NCI-H1436 treated with DMSO at 0.1 percent for 48 hours (cell line): ENCODE results near the gene ASCC2.

ENCODE experiments used
- DNase-seq: peaks from one replicate; lab custom pipeline; 2025; lab: John Stamatoyannopoulos, UW

Gene ASCC2

DNA sequence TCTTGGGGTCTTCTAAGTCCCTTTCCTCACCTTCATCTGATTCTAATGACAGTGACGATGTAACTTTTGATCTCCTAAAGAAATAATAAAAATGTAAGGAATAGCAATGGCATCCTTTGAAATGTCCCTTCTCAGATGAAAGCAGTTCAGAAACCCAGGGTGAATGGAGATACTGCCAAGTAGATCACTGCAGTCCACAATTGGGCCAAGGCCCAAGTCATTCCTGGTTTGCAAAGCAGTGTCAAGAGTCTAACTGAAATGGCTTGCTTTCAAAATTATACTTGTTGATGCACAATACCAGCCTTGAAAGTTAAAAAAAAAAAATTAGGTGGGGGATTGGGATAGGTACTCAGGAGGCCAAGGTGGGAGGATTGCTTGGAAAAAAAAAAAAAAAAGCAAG, 20.4 kb downstream of the ASCC2 start:
- DNase-seq = no peak

DNA sequence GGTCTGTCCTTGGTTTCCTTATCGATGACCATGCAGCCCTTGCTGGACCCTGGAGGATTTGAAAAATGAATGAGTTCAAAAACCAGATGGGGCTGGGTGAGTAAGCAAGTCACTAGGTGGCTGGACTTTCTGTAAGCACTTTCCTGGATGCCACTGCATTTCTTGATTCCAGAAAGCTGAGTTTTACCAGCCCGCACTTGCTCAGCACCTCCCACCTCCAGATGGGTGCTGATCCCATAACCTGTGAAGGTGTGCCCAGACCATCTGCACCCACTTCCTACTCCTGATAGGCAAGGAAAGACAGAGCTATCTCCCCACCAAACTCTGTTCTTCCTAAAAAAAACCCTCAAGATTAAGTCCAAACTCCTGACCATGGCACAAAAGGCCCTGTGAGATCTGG, 21.1 kb downstream of the ASCC2 start:
- no peak for DNase-seq

DNA sequence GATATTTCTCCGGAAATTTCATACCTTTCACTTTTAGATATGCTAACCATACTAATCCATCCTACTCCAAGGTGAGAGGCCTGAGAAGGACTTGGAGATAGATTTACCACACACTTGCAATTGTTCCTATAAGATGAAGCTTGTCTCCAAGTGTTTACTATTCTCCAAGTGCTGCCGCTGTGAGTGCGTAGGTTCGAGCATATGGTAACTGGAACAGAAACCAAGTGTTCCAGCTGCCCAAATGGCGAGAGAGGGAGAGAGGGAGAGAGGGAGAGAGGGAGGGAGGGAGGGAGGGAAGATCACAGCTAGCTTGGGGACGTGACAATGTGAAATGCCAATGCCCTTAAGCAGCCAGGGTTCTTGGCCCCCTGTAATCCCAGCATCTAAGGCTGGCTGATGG, 21.5 kb downstream of the ASCC2 start:
- DNase-seq = no peak

DNA sequence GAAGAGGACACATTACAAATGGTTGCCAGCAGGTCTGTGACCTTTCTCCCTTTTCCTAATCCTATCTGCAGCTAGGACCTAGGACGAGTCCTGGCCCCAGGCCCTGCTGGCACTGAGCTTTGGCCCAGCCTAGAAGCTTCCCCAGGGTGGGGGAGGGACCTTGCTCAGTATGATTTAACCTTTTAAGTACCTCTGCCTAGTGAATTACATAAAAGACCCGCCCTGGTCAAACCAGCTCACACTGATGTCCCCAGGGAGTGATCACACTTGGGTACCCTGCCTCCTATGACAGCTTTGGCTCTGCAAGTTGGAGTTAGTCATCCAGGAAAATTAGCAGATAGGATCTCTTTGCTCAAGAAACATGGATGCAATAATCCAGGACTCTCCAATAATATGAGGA, 21.9 kb downstream of the ASCC2 start:
- DNase-seq = no peak

DNA sequence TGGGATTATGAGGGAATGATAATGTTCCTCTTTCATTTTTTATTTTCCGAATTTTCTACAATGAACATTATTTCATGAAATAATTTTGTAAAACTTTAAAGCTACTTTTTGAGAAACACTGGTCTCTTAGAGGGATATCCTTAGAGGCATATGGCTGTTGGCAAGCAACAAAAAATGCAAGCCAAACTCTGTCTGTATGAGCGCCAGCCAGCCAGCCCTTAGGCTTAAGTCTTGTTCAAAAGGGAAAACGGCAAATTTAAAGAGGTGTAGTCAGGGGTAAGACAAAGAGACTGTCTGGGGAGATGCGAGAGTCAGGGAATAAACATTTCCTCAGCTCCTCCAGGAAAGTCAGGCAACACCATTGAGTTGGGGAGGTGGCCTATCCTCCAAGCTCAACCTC, 22.5 kb downstream of the ASCC2 start:
- no peak for DNase-seq

DNA sequence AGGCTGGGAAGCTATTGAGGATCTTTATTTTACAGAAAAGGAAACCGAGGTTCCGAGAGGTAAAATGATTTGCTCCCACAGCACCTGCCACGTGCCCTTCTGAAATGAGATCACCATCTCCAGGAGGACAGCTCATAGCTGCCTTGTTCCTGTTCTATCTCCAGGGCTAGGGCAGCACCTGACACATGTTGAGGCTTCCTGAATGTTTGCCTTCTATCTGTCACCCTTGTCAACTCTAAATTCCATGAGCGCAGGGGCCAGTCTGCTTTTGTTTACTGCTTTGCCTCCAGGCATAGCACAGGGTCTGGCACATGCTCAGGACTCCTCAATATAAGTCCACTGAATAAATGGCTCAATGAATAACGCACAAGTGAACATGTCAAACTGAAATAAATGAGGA, 24.1 kb downstream of the ASCC2 start:
- no peak for DNase-seq

DNA sequence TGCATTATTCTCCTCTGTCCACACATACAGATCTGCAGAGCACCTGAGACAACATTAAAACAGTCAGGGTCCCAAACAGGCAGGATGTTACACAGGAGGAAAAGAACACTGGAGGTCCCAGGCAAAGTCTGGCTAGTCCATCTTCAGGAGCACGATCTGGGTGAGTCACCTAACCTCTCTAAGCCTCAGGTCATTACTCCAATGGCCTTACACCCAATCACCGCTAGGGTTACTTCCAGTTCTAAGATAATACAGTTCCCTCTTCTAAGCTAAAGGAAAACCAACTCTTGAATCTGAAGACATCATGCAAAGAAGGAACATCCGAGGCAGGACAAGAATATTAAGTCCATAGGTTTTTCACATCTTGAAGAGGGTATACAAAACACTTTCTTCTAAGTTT, 24.5 kb downstream of the ASCC2 start:
- no peak for DNase-seq

DNA sequence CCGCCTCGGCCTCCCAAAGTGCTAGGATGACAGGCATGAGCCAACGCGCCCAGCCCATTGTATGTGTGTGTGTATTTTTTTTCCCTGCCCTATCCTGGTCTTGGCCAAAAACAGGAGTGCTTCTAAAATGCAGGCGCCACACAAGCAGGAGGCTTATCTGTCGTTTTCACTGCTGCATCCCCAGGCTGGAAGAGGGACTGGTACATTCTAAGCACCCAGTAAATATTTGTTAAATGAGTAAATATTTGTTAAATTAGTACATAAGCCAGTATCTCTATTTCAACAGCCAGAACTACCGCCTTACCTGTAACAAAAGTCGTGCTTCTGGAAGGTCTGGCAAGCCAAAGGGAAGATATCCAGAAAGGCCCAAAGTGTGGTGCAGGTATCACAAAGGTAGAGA, 24.9 kb downstream of the ASCC2 start:
- no peak for DNase-seq

DNA sequence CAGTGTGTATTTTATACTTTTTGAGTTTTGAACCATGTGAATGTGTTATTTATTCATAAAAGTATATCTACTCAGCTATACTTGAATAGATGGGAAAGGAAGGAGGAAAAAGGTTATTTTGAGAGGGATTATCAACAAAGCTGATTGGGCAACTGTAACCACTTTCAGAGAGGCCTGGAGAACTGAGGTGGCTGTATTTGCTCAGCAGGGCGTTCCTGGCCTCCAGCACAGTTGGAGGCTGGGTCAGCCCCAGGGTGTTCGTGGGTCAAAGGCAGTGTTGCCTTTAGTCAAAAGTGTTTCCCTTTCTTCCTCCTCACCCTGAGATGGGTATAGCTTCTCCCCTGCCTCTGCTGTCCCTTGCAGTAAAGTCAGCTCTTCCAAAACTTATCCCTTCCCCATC, 26.7 kb downstream of the ASCC2 start:
- DNase-seq = no peak

DNA sequence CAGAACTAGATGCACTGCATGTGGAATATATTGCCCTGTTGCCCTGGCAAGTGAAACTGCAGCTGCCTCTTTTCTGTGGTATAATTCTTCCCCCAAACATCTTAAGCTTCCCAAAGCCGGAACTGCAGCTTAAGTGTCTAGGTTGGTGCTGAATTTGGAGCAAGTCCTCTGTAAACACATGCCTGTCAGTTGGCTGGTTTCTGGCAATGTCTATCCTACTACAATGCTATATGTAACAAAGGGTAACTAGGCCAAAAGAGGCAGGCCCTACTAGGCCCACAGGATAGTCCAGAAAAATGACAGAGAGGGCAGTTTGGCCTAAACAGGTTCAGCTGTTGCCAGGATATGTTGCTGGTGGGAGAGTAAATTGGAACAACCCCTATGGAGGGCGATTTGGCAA, 27.9 kb downstream of the ASCC2 start:
- DNase-seq = no peak

DNA sequence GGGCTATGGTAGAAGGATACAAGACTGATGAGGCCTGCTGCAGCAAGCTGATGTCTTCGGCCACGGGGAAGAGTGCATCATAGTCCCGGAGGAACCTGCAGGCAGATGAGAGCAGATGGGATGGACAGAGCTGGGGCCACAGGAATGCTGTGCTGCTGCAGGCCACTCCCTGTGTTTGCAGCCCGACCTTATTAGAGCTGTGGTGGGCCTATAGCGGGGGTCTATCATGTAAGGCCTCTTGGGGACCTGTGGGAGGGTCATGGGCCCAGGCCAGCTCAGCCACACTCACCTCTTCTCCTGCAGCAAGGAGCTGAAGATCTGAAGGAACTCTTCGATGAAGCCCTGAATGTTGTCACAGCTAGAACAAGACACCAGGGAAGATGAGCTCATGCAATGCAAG, 31.9 kb downstream of the ASCC2 start:
- DNase-seq = no peak

DNA sequence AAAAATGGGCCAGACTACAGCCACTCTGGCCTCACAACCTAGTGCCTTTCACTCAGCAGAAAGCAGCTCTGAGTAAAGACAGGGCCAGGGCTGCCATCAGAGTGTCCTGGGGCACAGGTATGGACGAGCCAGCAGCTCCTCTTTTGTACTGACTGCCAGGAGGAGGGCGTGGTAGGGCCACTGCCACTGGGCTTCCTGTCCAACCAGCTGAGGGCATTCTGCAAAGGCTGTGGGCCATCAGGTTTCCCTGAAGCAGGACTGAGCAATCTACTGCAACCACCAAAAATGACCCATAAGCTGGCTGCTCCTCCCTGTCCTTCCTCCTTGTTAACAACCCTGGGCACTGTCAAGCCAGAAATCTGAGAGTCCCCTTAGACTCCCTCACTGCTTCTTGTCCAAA, 33.1 kb downstream of the ASCC2 start:
- no peak for DNase-seq

DNA sequence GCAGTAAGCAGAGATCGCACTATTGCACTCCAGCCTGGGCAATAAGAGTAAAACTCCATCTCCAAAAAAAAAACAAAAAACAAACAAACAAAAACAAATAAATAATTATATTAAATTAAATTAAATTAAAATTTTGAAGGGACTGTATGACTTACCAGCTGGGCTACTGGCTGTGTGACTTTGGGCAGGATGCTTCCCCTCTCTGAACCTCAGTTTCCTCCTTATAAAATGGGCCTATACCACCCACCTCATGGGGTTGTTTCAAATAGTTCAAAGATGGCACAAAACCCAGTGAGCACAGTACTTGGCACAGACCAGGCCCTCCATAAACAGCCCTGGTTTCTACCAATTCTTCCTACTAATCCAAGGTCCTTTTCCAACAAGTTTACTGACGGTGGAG, 34.9 kb downstream of the ASCC2 start:
- no peak for DNase-seq

DNA sequence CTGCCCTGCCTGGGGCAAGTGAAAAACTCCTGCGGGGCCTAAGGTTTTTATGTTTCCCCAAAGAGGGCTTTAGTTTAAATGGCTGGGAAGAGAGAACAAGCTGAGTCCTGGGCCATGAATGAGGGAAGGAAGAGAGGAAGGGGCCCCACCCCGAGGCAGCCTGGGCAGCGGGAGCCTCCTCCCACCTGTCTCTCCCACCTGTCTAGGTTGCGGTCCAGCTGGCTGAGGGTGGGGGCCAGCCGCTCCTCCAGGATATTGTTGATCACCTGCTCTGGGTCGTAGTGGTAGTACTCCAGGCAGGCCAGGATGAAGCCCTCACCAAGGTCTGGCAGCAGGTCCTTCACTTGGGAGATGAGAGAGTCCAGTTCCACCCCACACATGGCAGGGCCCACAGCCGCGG, 36.3 kb downstream of the ASCC2 start:
- no peak for DNase-seq

DNA sequence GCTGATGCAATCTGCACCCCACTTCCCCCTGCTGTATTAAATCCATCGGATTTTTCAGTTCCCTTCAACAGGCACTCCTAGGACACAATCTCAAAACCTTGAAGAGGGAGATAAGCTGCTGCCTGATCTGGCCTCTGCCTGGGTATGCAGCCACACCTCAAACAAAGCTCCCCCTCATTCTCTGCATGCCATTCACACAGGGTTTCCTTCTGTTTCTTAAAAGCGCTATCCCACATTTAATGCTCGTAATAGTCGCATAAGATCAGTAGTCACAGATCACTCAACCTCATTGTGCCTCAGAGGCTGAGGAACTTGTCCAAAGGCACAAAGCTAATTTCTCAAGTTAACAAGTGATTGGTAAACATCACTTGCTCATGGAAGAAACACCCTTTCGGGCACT, 36.9 kb downstream of the ASCC2 start:
- no peak for DNase-seq

DNA sequence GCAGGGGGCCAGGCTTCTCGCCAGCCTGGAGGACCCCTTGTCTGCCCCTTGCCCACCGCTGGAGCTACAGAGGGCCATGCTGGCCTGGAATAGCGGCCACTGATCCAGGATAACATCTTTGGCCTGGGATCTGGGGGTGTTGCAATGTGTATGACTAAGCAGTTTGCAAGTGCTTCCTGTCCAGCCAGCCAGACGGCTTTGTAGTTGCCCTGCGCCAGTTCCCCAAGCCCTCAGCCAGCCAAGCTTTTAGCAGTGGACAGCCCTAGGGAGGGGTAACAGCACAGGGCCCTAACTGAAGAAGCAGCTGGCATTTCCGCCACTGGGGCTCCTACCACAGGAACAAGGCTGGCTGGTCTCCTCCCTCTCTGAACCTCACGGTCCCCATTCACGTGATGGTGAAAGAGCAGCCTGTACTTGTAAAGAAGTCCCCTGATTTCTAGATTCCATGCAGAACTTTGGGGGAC, 38.8 kb downstream of the ASCC2 start:
- no peak for DNase-seq

DNA sequence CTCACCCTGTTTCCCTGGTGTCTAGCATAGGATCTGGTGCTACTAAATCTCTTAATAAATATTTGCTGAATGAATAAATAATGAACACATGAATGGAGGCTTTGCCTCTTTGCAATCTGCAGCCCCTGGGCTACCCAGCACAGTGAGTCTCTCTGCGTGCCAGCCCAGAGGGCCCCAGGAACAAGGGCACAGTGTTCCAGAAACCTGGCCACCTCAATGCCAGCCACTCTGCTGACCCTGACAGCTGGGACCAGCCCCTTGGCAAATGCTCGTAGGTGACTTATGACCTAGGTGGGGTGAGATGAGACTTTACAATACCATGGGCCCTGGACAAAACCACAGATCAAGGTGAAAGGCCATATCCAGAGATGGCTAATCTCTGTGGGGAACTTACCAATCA, 39.3 kb downstream of the ASCC2 start:
- DNase-seq = no peak

DNA sequence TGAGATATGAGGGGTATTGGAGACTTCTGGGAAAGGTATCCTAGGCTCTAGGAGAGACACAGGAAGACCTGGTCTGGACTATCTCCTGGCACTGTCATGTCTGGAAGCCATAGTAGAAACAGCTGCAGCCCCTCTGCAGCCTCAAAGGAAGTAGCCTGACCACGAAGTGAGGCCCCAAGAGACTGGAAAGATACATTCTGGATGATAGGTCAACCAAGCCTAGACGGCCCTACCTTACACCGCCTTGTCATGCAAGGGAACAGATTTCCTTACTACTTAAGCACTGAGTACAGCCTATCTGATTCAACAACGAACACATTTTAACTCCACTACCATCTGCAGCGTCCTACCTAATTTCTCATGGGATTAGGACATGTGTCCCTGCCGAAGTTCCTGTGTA, 39.8 kb downstream of the ASCC2 start:
- no peak for DNase-seq

DNA sequence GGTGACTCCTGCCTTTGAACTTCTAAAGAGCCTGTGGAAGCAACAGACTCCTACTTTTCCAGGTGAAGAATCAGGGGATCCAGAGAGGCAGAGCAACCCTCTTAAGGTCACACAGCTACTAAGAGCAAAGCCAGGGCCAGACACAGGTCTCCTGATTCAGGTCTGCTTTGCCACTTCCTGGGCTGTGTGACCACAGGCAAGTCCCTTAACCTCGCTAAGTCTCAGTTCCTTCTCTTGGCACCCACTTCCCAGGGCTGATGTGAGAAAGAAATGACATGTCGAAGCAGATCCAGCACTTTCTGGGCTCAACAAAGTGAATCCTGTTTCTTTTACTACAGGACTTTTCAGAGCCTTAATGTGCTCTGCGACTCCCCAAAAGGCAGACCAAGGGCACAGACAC, 40.7 kb downstream of the ASCC2 start:
- no peak for DNase-seq

DNA sequence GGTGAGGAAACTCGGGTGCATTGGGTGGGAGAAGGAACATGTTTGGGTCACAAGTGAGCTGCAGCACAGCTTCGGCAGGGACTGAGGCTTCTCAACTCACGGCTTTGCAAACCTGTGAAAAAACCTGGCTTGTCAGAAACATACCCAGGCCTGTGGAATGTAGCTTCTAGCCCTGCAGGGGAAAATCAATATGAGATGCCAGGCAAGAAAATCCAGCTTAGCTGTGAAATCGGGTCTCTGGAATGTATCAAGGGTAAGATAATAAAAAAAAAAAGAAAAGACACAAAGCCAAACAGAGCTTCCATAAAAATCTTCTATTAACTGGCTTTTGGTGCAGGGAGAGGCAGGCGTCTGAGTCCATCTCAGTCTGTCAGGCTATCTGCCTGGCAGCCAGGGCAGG, 42.4 kb downstream of the ASCC2 start:
- no peak for DNase-seq

DNA sequence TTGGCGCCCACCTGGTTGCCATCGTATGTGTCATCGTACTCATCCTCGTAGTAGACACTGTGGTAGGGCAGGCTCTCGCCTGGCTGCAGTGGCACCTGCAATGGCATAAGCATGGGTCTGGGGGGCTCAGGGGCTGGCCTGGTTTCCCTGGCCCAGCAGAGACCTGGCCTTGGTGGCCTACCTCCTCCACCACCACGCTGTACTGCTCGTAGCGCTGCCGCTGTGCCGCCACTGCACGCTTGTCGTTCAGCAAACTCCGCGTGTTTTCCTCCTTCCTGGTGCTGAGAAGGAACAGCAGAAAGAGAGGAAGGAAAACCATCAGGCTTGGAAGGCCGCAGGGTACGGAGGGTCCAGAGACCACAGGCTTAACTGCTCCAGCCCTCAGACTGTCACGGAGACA, 44.7 kb downstream of the ASCC2 start:
- DNase-seq = no peak

DNA sequence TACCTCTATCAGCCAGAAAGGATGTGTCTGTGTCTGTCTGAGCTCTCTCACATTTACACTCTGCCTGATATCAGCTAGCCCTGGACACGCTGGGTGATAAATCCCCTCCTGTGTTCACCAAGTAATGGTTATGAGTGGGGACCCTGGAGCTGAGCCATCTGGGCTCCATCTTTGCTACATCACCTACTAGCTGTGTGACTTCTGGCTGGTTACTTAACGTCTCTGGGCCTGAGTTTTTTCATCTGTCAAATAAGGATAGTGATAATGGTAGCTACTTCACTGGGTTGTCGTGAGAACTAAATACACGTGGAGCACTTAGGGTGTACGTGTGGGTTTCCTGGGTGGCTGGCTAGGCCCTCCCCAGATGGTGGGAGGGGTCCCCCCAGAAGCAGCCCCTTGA, 48.0 kb downstream of the ASCC2 start:
- no peak for DNase-seq

DNA sequence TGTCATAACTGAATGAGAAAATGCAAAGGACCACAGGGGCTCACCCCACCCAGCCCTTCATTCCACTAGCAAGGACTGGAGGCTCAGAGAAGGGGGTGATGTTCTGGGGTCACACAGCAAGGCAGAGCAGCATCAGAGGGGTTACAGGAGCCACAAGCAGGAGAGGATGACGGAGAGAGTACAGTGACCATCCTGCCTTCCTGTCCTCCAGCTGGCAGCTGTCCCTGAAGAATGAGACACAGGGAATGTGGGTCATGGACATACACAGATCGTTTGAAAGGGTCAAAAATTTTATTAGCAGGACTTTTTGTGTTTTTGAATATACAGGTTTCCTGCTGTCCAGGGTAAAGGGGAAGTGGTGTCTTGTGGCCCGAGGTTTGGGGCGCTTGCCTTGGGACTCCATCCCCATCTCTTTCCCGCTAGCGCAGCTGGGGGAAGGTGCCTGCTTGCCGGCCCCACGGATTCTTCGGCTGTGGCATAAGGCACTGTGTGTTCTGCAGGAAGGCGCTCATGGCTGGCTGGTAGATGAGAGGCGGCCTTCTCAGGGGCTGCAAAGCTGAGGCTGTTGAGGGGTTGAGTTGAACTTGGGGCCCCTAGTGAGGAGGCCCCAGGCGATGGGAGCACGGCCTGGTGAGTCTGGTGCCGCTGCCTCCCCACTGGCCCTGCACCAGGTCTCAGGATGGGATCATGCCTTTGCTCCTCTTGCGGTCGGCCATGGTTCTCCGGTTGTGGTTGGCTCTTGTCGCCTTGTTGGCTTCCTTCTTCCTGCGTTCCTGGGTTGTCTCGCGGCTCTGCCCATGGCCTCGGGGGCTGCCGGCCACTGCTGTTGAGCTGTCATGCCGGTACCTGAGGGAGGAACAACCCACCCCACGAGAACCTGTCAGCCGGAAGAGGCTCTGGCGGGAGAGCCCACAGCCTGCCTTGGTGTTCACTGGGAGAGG, 49.5 kb downstream of the ASCC2 start:
- no peak for DNase-seq

DNA sequence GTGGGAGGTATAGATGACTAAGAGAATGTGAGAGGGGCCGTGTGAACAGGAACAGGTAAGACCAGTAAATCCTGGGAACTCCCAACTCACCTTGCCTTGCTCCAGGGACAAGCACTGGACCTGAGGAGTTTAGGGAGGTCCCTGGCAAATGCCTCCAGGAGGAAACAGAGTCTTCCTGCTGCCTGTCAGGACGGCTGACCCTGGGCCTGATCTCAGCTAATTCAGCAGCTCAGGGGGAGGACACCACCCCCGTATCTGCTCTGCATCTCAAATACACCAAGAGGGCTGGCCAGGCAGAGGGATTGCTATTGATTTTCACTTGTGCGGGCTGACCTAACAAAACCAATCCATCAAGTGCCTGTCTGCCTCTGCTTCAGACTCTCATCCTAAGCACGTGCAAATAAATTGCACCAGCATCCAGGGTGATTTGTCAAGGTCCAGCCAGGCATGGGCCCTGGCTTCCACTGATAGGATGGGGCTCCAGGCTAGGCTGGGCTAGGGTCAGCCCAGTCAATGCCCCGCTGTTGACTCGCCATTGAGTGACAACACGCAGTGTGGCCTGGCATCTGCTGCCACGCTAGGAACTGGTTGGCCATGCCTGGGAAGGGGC, 50.6 kb downstream of the ASCC2 start:
- DNase-seq = no peak
